Endothelial cell of umbilical vein (primary cell): Measurements from ENCODE around the gene RPL7L1.

Experiments used
- CTCF ChIP-seq, 2 donors: IDR thresholded peaks; 1 replicate in 1 of 2; 2 replicates in 1 of 2; pipeline ENCODE4 v1.5.1; 2011; ENCODE audit warnings: low read length in 2 of 2, mild to moderate bottlenecking in 2 of 2, moderate library complexity in 2 of 2, control low read depth in 1 of 2, inconsistent platforms in 1 of 2, low read depth in 1 of 2; ENCODE audit not compliant: insufficient read depth in 1 of 2; ENCODE audit errors: extremely low read depth in 1 of 2
- EZH2 ChIP-seq: IDR thresholded peaks from 2 replicates; pipeline ENCODE4 v1.6.1; 2012; ENCODE audit warnings: borderline replicate concordance, low read depth, mild to moderate bottlenecking, moderate library complexity, low read length, inconsistent platforms; ENCODE audit not compliant: severe bottlenecking
- FOS ChIP-seq: IDR thresholded peaks from 2 replicates; pipeline ENCODE4 v1.6.1; 2011; ENCODE audit warnings: mild to moderate bottlenecking, low read length, moderate library complexity, borderline replicate concordance; ENCODE audit not compliant: insufficient read depth
- GATA2 ChIP-seq: IDR thresholded peaks from 2 replicates; pipeline ENCODE4 v1.7.0; 2011; ENCODE audit warnings: low read depth, mild to moderate bottlenecking, moderate library complexity, mixed read lengths, low read length; ENCODE audit not compliant: insufficient read length, insufficient read depth
- JUN ChIP-seq: IDR thresholded peaks from 2 replicates; pipeline ENCODE4 v1.6.1; 2011; ENCODE audit warnings: borderline replicate concordance, low read depth; ENCODE audit not compliant: insufficient read length, insufficient read depth
- MAX ChIP-seq: IDR thresholded peaks from 2 replicates; pipeline ENCODE4 v1.6.1; 2011; ENCODE audit not compliant: insufficient read depth, insufficient read length
- MYC ChIP-seq: IDR thresholded peaks from one replicate; pipeline ENCODE4 v1.6.1; 2011; ENCODE audit warnings: mild to moderate bottlenecking, low read depth, low read length
- POLR2A ChIP-seq: IDR thresholded peaks from 2 replicates; pipeline ENCODE4 v1.6.1; 2012; ENCODE audit warnings: low read depth, mild to moderate bottlenecking, control low read depth, low read length
- POLR2AphosphoS5 ChIP-seq: IDR thresholded peaks from 2 replicates; pipeline ENCODE4 v1.6.1; 2012; ENCODE audit warnings: low read depth, mild to moderate bottlenecking, control low read depth, low read length, moderate library complexity; ENCODE audit not compliant: insufficient read depth

- TF ChIP-seq CTCF (IDR thresholded peaks at IDR 0.05; ENCODE audit: extremely low read depth in 1 of 2, insufficient read depth in 1 of 2, low read depth in 1 of 2, low read length in 2 of 2) (no peak), POLR2A (no peak), POLR2AphosphoS5 (no peak), MYC (no peak), JUN (no peak), EZH2 (no peak), GATA2 (no peak), MAX (no peak), FOS (no peak)
These were observed 32.9 kb upstream of the RPL7L1 start for GRCh38 chr6:42846505-42846904.
